Type B pancreatic cell (in vitro differentiated cells): Measurements from ENCODE around the gene FAM53A. TPM values are rescaled to one million over a fixed set of nuclear protein-coding genes. Genes with fewer than 3 reads are reported as not detected.

Source experiments
- DNase-seq: peaks from one replicate; pipeline ENCODE4 v3.0.0; 2021; ENCODE audit warnings: mixed read lengths; ENCODE audit not compliant: unreplicated experiment; ENCODE audit errors: extremely low spot score
- H3K27ac Mint-ChIP-seq: 2 replicates; pipeline ENCODE4 v1.8.0; 2021; ENCODE audit warnings: mild to moderate bottlenecking, mixed read lengths
- H3K27me3 Mint-ChIP-seq: 2 replicates; pipeline ENCODE4 v1.8.0; 2021; ENCODE audit warnings: mixed read lengths
- H3K36me3 Mint-ChIP-seq: 2 replicates; pipeline ENCODE4 v1.8.0; 2021; ENCODE audit warnings: mixed read lengths
- H3K4me1 Mint-ChIP-seq: one replicate; pipeline ENCODE4 v1.8.0; 2021; ENCODE audit warnings: mixed read lengths; ENCODE audit not compliant: unreplicated experiment
- H3K4me3 Mint-ChIP-seq: 2 replicates; pipeline ENCODE4 v1.8.0; 2021; ENCODE audit warnings: mild to moderate bottlenecking, mixed read lengths
- H3K9me3 Mint-ChIP-seq: 2 replicates; pipeline ENCODE4 v1.8.0; 2021; ENCODE audit warnings: mixed read lengths
- total RNA-seq: library from RNA; stranded (reverse); gene quantifications from 2 replicates; pipeline ENCODE4 v1.2.1, GENCODE V29; 2021; ENCODE audit warnings: low replicate concordance
- TF ChIP-seq, protein P1 (sequence below): fragments of 200-600 bp; sonication (generic); conservative IDR thresholded peaks from 2 replicates; pipeline ENCODE4 v1.5.0; 2021; ENCODE audit warnings: antibody characterized with exemption, mild to moderate bottlenecking

FAM53A gene
- total RNA-seq, 1 donor from 2014 or later: 3.2 TPM

DNA sequence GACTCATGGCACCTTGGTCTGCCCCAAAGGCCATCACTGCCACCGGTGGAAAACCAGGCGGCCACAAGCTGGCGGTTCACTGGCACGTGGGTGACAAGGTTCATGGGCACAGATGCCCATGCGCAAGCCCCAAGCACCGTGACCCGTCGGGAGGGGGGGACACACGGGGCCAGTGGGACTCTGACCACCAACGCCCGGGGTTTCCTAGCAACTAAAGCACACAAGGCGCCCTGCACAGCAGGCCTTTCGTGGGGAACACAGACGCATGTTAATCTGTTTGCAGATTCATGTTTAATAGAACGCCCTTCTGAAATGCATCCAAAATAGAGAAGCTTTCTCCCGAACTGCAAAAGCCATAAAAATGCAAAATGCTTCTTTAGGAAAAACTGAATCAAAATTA lies 43.9 kb downstream of the FAM53A start:
- DNase-seq: no peak
- Mint-ChIP-seq H3K27ac (no peak overlapping the region), H3K9me3 (peaks cover 4% of the 10 kb centered on the region), H3K36me3 (no peaks in the 10 kb centered on the region), H3K4me3 (no peak overlapping the region), H3K4me1 (peaks cover 4% of the 10 kb centered on the region), H3K27me3 (no peaks in the 10 kb centered on the region)
- TF ChIP-seq, protein P1, sequence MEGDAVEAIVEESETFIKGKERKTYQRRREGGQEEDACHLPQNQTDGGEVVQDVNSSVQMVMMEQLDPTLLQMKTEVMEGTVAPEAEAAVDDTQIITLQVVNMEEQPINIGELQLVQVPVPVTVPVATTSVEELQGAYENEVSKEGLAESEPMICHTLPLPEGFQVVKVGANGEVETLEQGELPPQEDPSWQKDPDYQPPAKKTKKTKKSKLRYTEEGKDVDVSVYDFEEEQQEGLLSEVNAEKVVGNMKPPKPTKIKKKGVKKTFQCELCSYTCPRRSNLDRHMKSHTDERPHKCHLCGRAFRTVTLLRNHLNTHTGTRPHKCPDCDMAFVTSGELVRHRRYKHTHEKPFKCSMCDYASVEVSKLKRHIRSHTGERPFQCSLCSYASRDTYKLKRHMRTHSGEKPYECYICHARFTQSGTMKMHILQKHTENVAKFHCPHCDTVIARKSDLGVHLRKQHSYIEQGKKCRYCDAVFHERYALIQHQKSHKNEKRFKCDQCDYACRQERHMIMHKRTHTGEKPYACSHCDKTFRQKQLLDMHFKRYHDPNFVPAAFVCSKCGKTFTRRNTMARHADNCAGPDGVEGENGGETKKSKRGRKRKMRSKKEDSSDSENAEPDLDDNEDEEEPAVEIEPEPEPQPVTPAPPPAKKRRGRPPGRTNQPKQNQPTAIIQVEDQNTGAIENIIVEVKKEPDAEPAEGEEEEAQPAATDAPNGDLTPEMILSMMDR: no peak

DNA sequence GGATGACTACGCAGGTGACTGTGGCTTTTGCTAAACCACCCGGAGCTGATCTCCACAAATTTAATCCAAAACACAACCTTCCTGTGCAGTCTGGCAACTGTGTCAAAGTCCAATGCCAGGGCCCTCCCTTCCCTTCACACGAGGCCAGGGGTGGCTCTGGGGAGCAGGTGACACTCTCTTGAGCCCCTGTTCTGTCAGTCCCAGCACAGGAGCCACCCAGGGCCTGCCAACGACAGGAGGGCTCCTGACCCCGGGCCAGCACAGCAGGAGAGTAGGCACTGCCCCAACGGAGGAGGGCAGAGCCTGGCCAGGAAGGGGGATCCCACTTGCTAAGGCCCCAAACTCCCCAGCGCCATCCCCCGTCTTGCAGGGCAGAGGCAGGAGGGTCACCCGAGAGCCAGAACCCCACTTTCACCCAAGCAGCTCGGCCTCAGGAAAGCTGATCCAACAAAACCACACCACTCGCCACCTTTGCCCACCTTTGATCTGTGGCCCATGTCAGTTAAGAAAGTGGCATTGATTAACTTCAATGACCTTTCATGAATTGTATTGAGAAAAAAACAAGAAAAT lies 44.7 kb downstream of the FAM53A start:
- H3K4me1 Mint-ChIP-seq: no peaks in the 10 kb centered on the region
- H3K27ac Mint-ChIP-seq: no peak overlapping the region
- no peak overlapping the region for H3K4me3 Mint-ChIP-seq
- no peaks in the 10 kb centered on the region for H3K36me3 Mint-ChIP-seq
- TF ChIP-seq, protein P1: no peak
- peaks cover 9% of the 10 kb centered on the region for H3K9me3 Mint-ChIP-seq
- no peak for DNase-seq
- no peaks in the 10 kb centered on the region for H3K27me3 Mint-ChIP-seq

- Mint-ChIP-seq H3K4me1 (no peaks in the 10 kb centered on the region), H3K27ac (no peak overlapping the region)
Observed at GRCh38 chr4:1638873-1639272, 45.2 kb downstream of the FAM53A start.

DNA sequence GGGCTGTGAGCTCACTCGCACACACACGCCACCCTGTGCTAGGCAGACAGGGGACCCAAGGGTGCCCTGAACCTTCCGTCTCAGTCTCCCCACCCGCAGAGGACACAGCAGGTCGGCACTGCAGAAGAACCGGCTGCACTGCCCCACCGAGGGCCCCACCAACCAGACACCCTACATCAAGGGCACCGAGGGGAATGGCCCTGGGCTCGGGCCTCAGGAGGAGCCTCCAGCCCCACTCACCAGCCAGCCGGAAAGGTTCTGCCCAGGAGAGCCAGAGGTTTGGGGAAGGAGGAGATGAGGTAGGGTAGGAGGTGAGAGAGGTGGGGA lies 45.9 kb downstream of the FAM53A start:
- DNase-seq: no peak
- TF ChIP-seq, protein P1: no peak
- Mint-ChIP-seq H3K9me3 (peaks cover 9% of the 10 kb centered on the region), H3K4me1 (no peaks in the 10 kb centered on the region), H3K27ac (no peak overlapping the region), H3K27me3 (no peaks in the 10 kb centered on the region), H3K36me3 (no peaks in the 10 kb centered on the region), H3K4me3 (no peak overlapping the region)

More at GRCh38 chr4:1638873-1639272, 45.2 kb downstream of the FAM53A start:
- Mint-ChIP-seq H3K27me3 (no peaks in the 10 kb centered on the region), H3K36me3 (no peaks in the 10 kb centered on the region), H3K4me3 (no peak overlapping the region), H3K9me3 (peaks cover 9% of the 10 kb centered on the region)
- no peak for DNase-seq
- TF ChIP-seq, protein P1: no peak

DNA sequence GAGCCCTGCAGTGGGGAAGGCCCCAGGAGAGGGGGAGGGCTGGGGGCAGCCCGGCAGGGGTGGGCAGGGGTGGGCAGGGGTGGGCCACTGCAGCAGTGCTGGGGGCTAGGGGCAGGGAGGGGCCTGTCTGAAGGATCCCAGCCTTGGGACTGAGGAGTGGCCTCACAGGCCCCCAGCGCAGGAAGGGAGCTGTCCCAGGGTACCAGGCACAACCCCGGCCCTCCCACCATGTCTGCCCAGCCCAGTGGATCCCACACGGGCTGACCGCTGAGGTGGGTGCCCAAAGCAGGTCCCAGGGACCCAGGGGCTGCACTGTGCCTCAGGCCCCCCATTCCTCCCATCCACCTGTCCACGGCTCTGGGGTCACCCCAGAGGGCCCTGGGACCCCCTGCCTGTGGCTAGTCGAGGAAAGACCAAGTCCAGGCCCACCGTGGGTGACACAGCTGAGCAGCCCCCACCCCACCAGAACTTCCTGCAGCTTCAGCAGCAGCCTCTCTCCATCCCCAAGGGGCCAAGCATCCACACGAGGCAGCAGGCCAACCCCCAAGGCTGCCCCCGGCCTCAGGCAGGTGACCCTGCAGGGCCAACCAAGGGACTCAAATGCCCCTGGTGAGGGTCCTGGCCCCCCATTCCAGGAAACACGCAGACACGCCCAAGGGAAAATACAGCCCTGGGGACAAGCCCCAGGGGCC lies 46.4 kb downstream of the FAM53A start:
- Mint-ChIP-seq H3K9me3 (peaks cover 9% of the 10 kb centered on the region), H3K36me3 (no peaks in the 10 kb centered on the region), H3K4me3 (no peak overlapping the region), H3K27me3 (no peaks in the 10 kb centered on the region), H3K27ac (no peak overlapping the region), H3K4me1 (no peaks in the 10 kb centered on the region)
- TF ChIP-seq, protein P1: no peak
- no peak for DNase-seq
